GM23338 (cell line): ENCODE measurements around the gene CCDC70.

Experiments used
- CREB1 ChIP-seq: fragments of 250-450 bp; sonication (Bioruptor Pico); IDR thresholded peaks from 2 replicates; pipeline ENCODE4 v1.5.0; 2020; ENCODE audit warnings: low read depth, mild to moderate bottlenecking, moderate library complexity
- CTCF ChIP-seq, 2 experiments: fragments of 200-600 bp in 1 of 2; sonication (generic) in 1 of 2; conservative IDR thresholded peaks; 2 replicates each; pipeline versions ENCODE4 v1.5.1 to v1.6.1; 2016 to 2017; ENCODE audit warnings: antibody characterized with exemption in 2 of 2, low read depth in 2 of 2, mild to moderate bottlenecking in 2 of 2, moderate library complexity in 1 of 2
- EZH2 ChIP-seq: fragments of 200-600 bp; sonication (generic); IDR thresholded peaks from one replicate; pipeline ENCODE4 v1.8.0; 2017; ENCODE audit warnings: antibody characterized with exemption, mild to moderate bottlenecking, low read depth; ENCODE audit not compliant: unreplicated experiment
- EZH2phosphoT487 ChIP-seq: fragments of 200-600 bp; sonication (generic); IDR thresholded peaks from one replicate; pipeline ENCODE4 v1.8.1; 2018; ENCODE audit warnings: antibody characterized with exemption; ENCODE audit not compliant: unreplicated experiment
- JUNB ChIP-seq: IDR thresholded peaks from one replicate; pipeline ENCODE4 v1.6.1; 2016; ENCODE audit warnings: antibody characterized with exemption; ENCODE audit not compliant: unreplicated experiment
- POLR2AphosphoS5 ChIP-seq: IDR thresholded peaks from 2 replicates; pipeline ENCODE4 v1.6.1; 2016; ENCODE audit warnings: antibody characterized with exemption, low read depth
- REST ChIP-seq: IDR thresholded peaks from one replicate; pipeline ENCODE4 v1.6.1; 2018; ENCODE audit warnings: antibody characterized with exemption; ENCODE audit not compliant: unreplicated experiment
- STAT1 ChIP-seq: IDR thresholded peaks from one replicate; pipeline ENCODE4 v1.6.1; 2016; ENCODE audit warnings: antibody characterized with exemption; ENCODE audit not compliant: unreplicated experiment

- no peak for TF ChIP-seq CTCF (conservative IDR thresholded peaks at IDR 0.05; ENCODE audit: low read depth in 2 of 2)
- no peak for TF ChIP-seq EZH2
- no peak for TF ChIP-seq CREB1 (CRISPR knock-in tag)
- no peak for TF ChIP-seq EZH2phosphoT487
- TF ChIP-seq POLR2AphosphoS5: no peak
- no peak for TF ChIP-seq JUNB
- no peak for TF ChIP-seq STAT1
- TF ChIP-seq REST: no peak
Observed at GRCh38 chr13:51826606-51827005, 35.2 kb upstream of the CCDC70 start.
